IMR-90 (cell line): Measurements from ENCODE around the gene ADAMTSL1. TPM values are rescaled to one million over a fixed set of nuclear protein-coding genes. Genes with fewer than 3 reads are reported as not detected.
A peak's percentile ranks its signal among the peaks of the same experiment; 100 is the strongest.

Experiments
- ATAC-seq: fragments of 200-7000 bp; cut with Tn5 transposase; 2 replicates; pipeline ENCODE4 v1.9.1; 2020; ENCODE audit warnings: low read depth, mild to moderate bottlenecking, moderate library complexity
- BruUV-seq: library from RNA; stranded (reverse); fragments of 400-500 nt; replicated peaks from 2 replicates; lab custom pipeline; 2021; lab: Mats Ljungman, UMichigan
- CTCF ChIA-PET: fragments of 300-600 bp; formaldehyde crosslinking; extraction: SDS; loops from one replicate; lab custom pipeline; 2021; ENCODE audit warnings: antibody characterized with exemption; lab: Yijun Ruan, JAX
- POLR2A ChIA-PET: fragments of 300-600 bp; sonication (Branson Sonifier 250); formaldehyde crosslinking; loops from one replicate; lab custom pipeline; 2022; ENCODE audit warnings: antibody characterized with exemption; ENCODE audit not compliant: unreplicated experiment; lab: Charles Lee
- DNase-seq: peaks from one replicate; pipeline ENCODE4 v3.0.0; 2013
- H2AFZ ChIP-seq: replicated peaks from 2 replicates; pipeline ENCODE3; 2013; ENCODE audit warnings: low read length, mild to moderate bottlenecking; ENCODE audit not compliant: poor library complexity
- H2AK5ac ChIP-seq: 2 replicates; pipeline ENCODE4 v1.6.1; 2013; ENCODE audit warnings: low read depth, low read length, inconsistent platforms
- H2AK9ac ChIP-seq: replicated peaks from 2 replicates; pipeline ENCODE3; 2013; ENCODE audit warnings: mild to moderate bottlenecking, low read depth, low read length, moderate library complexity; ENCODE audit not compliant: poor library complexity
- H2BK120ac ChIP-seq: 2 replicates; pipeline ENCODE4 v1.6.1; 2013; ENCODE audit warnings: low read depth, low read length, inconsistent platforms
- H2BK15ac ChIP-seq: 3 replicates; pipeline ENCODE4 v1.6.1; 2013; ENCODE audit warnings: low read depth, low read length, inconsistent platforms
- H2BK20ac ChIP-seq: 2 replicates; pipeline ENCODE4 v1.6.1; 2013; ENCODE audit warnings: low read depth, mild to moderate bottlenecking, inconsistent platforms, low read length, moderate library complexity
- H2BK5ac ChIP-seq: 2 replicates; pipeline ENCODE4 v1.6.1; 2013; ENCODE audit warnings: mild to moderate bottlenecking, low read depth, low read length, inconsistent platforms; ENCODE audit not compliant: poor library complexity, severe bottlenecking
- H3K14ac ChIP-seq: replicated peaks from 2 replicates; pipeline ENCODE4 v1.6.1; 2013; ENCODE audit warnings: low read depth, low read length, inconsistent platforms
- H3K18ac ChIP-seq: 2 replicates; pipeline ENCODE4 v1.6.1; 2013; ENCODE audit warnings: low read depth, low read length, control low read depth
- H3K23ac ChIP-seq: 2 replicates; pipeline ENCODE4 v1.6.1; 2013; ENCODE audit warnings: low read depth, low read length, inconsistent platforms
- H3K27ac ChIP-seq: 2 replicates; pipeline ENCODE4 v1.5.1; 2013; ENCODE audit warnings: mild to moderate bottlenecking, control low read depth, low read length; ENCODE audit not compliant: insufficient read depth
- H3K27me3 ChIP-seq: 2 replicates; pipeline ENCODE4 v1.6.1; 2013; ENCODE audit warnings: low read length; ENCODE audit not compliant: control insufficient read depth, insufficient read depth
- H3K36me3 ChIP-seq: 2 replicates; pipeline ENCODE4 v1.6.1; 2013; ENCODE audit warnings: low read length, mixed read lengths; ENCODE audit not compliant: control insufficient read depth, insufficient read depth
- H3K4ac ChIP-seq: 2 replicates; pipeline ENCODE4 v1.6.1; 2013; ENCODE audit warnings: low read depth, low read length, inconsistent platforms
- H3K4me1 ChIP-seq: 2 replicates; pipeline ENCODE4 v1.6.1; 2013; ENCODE audit warnings: low read length, mixed read lengths; ENCODE audit not compliant: control insufficient read depth, insufficient read depth
- H3K4me2 ChIP-seq: 2 replicates; pipeline ENCODE4 v1.6.1; 2013; ENCODE audit warnings: low read depth, mild to moderate bottlenecking, control low read depth, low read length, moderate library complexity
- H3K4me3 ChIP-seq: 2 replicates; pipeline ENCODE4 v1.5.1; 2013; ENCODE audit warnings: low read depth, mild to moderate bottlenecking, control low read depth, low read length, moderate library complexity; ENCODE audit not compliant: insufficient read depth
- H3K56ac ChIP-seq: 2 replicates; pipeline ENCODE4 v1.6.1; 2013; ENCODE audit warnings: low read length, inconsistent platforms; ENCODE audit not compliant: insufficient read depth; ENCODE audit errors: extremely low read depth
- H3K79me1 ChIP-seq, 2 experiments: 2 replicates each; pipeline ENCODE4 v1.6.1; 2013; ENCODE audit warnings: low read length in 2 of 2, inconsistent platforms in 1 of 2, low read depth in 1 of 2
- H3K9ac ChIP-seq: 2 replicates; pipeline ENCODE4 v1.6.1; 2013; ENCODE audit warnings: low read depth, low read length, control low read depth
- H3K9me1 ChIP-seq: 2 replicates; pipeline ENCODE4 v1.6.1; 2013; ENCODE audit warnings: low read length, inconsistent platforms; ENCODE audit not compliant: insufficient read depth
- H3K9me3 ChIP-seq: 2 replicates; pipeline ENCODE4 v1.6.1; 2013; ENCODE audit warnings: low read length; ENCODE audit not compliant: control insufficient read depth, insufficient read depth
- H4K20me1 ChIP-seq: 2 replicates; pipeline ENCODE4 v1.6.1; 2013; ENCODE audit warnings: low read length, inconsistent platforms; ENCODE audit not compliant: insufficient read depth
- H4K5ac ChIP-seq: 2 replicates; pipeline ENCODE4 v1.6.1; 2013; ENCODE audit warnings: mild to moderate bottlenecking, low read depth, low read length, control low read depth
- H4K8ac ChIP-seq, 2 experiments: 2 replicates each; pipeline ENCODE4 v1.6.1; 2013; ENCODE audit warnings: low read depth in 2 of 2, low read length in 2 of 2, control low read depth in 1 of 2, inconsistent platforms in 1 of 2
- H4K91ac ChIP-seq: 2 replicates; pipeline ENCODE4 v1.6.1; 2013; ENCODE audit warnings: low read depth, low read length, inconsistent platforms; ENCODE audit not compliant: insufficient read depth
- BHLHE40 ChIP-seq: fragments of 150-350 bp; IDR thresholded peaks from 2 replicates; pipeline ENCODE4 v1.6.1; 2016; ENCODE audit warnings: mild to moderate bottlenecking, low read depth, low read length
- CHD1 ChIP-seq: IDR thresholded peaks from 2 replicates; pipeline ENCODE4 v1.6.1; 2012; ENCODE audit warnings: low read depth, low read length, improper control_type of control experiment
- CTCF ChIP-seq: conservative IDR thresholded peaks from 2 replicates; pipeline ENCODE4 v1.5.1; 2012; ENCODE audit warnings: mild to moderate bottlenecking, low read depth, low read length, improper control_type of control experiment
- ELK1 ChIP-seq: fragments of 150-350 bp; IDR thresholded peaks from 2 replicates; pipeline ENCODE4 v1.6.1; 2016; ENCODE audit warnings: low read depth, mild to moderate bottlenecking, low read length, moderate library complexity, borderline replicate concordance
- MAFK ChIP-seq: IDR thresholded peaks from 2 replicates; pipeline ENCODE4 v1.6.1; 2012; ENCODE audit warnings: low read depth, low read length, improper control_type of control experiment
- MAZ ChIP-seq: IDR thresholded peaks from 2 replicates; pipeline ENCODE4 v1.6.1; 2012; ENCODE audit warnings: low read depth, mild to moderate bottlenecking, low read length, improper control_type of control experiment, moderate library complexity, borderline replicate concordance
- MXI1 ChIP-seq: IDR thresholded peaks from 2 replicates; pipeline ENCODE4 v1.6.1; 2012; ENCODE audit warnings: low read depth, mild to moderate bottlenecking, low read length, moderate library complexity, borderline replicate concordance
- NFE2L2 ChIP-seq: fragments of 150-350 bp; IDR thresholded peaks from 2 replicates; pipeline ENCODE4 v1.6.1; 2016; ENCODE audit warnings: low read depth, mild to moderate bottlenecking, low read length
- RAD21 ChIP-seq: IDR thresholded peaks from 2 replicates; pipeline ENCODE4 v1.6.1; 2012; ENCODE audit warnings: low read length, improper control_type of control experiment
- SMC3 ChIP-seq: fragments of 150-350 bp; IDR thresholded peaks from 2 replicates; pipeline ENCODE4 v1.6.1; 2016; ENCODE audit warnings: low read depth, mild to moderate bottlenecking, antibody characterized with exemption, low read length, moderate library complexity
- whole genome bisulfite sequencing, 2 experiments: methylation state at CpG; one replicate each; pipeline versions ENCODE4 v1.1.5 to v1.1.7; 2013; ENCODE audit warnings: missing lambda C conversion rate in 2 of 2; ENCODE audit not compliant: insufficient read length in 1 of 2; ENCODE audit errors: extremely low coverage in 2 of 2; 5-methylcytosine and 5-hydroxymethylcytosine counted together
- dilution Hi-C: fragments of 300-500 bp; cut with HindIII; formaldehyde crosslinking; loops from one replicate; pipeline ENCODE4 v1.14.3; 2018; ENCODE audit warnings: low sequenced_read_pairs; ENCODE audit not compliant: unreplicated experiment
- in situ Hi-C: fragments of 300-500 bp; cut with MboI; formaldehyde crosslinking; loops from 3 replicates; pipeline ENCODE4 v1.14.3; 2019; ENCODE audit warnings: low sequenced_read_pairs, inconsistent platforms, mixed read lengths
- intact Hi-C: fragments of 100-400 bp; cut with micrococcal nuclease; formaldehyde crosslinking; loops from 2 replicates; pipeline ENCODE4 v1.10.0; 2022
- polyA plus RNA-seq, 3 experiments: library from polyadenylated mRNA; depleted of rRNA; stranded (reverse); fragments of >200 nt; gene quantifications; 2 replicates each; pipeline ENCODE4 v1.2.3, GENCODE V29; 2012; ENCODE audit warnings: low replicate concordance in 1 of 3
- total RNA-seq: library from RNA; depleted of rRNA; stranded (reverse); fragments of >200 nt; gene quantifications from 2 replicates; pipeline ENCODE4 v1.2.3, GENCODE V29; 2012

The ADAMTSL1 gene
- total and polyA plus RNA-seq, 2 of the 4 experiments (the other 2 are of a cell fraction): 38.2 to 62.2 TPM

GRCh38 chr9:18861609-18862544 lies 387.9 kb downstream of the ADAMTSL1 start:
- peak overlapping the region; percentile 33; the same call in 1 of the 2 replicates for H3K18ac ChIP-seq
- no peak overlapping the region for H2BK5ac ChIP-seq
- 0 out of 2 replicates have a peak, but pooled peaks have one; percentile 22 for TF ChIP-seq CTCF
- no peak for TF ChIP-seq MAZ
- TF ChIP-seq BHLHE40: no peak
- no peak for TF ChIP-seq NFE2L2
- TF ChIP-seq RAD21: 0 out of 2 replicates have a peak, but pooled peaks have one; percentile 15
- no peak for TF ChIP-seq ELK1
- TF ChIP-seq MAFK: no peak
- no peak for TF ChIP-seq CHD1
- TF ChIP-seq SMC3: no peak
- TF ChIP-seq MXI1: no peak
- no peaks in the 10 kb centered on the region for H4K20me1 ChIP-seq
- H3K23ac ChIP-seq: no peak overlapping the region
- intact Hi-C loops (no loop called here), in situ Hi-C loops (no loop called here), dilution Hi-C loops (no loop called here)
- no peak overlapping the region for H4K8ac ChIP-seq
- no peaks in the 10 kb centered on the region for H3K27me3 ChIP-seq
- H2BK120ac ChIP-seq: no peak overlapping the region
- H3K4me2 ChIP-seq: no peak overlapping the region; the same call in 1 of the 2 replicates
- no peak overlapping the region for H2AK5ac ChIP-seq
- no peak overlapping the region for H3K56ac ChIP-seq
- H3K36me3 ChIP-seq: no peaks in the 10 kb centered on the region
- DNase-seq (peak; percentile 44), ATAC-seq (peak; percentile 75)
- H3K4me1 ChIP-seq: peaks cover 4% of the 10 kb centered on the region; the same call in 1 of the 2 replicates
- no peak overlapping the region for H4K5ac ChIP-seq
- no peak overlapping the region for H3K4ac ChIP-seq
- H3K4me3 ChIP-seq: no peak overlapping the region
- H2BK20ac ChIP-seq: no peak overlapping the region
- H3K9me1 ChIP-seq: no peaks in the 10 kb centered on the region
- no peak overlapping the region for H3K9ac ChIP-seq
- H3K27ac ChIP-seq: no peak overlapping the region
- no peak overlapping the region for H2BK15ac ChIP-seq
- no peaks in the 10 kb centered on the region for H3K79me1 ChIP-seq
- no TSS peak for BruUV-seq
- no peak overlapping the region for H3K14ac ChIP-seq
- no peak overlapping the region for H4K91ac ChIP-seq
- ChIA-PET POLR2A (no interaction called here), CTCF (interaction anchor here (0.5 kb wide), 1 partner anchor 606 kb away, joined by 3 read pairs; no protein-coding TSS in a partner anchor)
- no CpG with 5 or more reads among the region's 14 CpGs for WGBS, 2 experiments
- H2AFZ ChIP-seq: peak overlapping the region; percentile 9
- no peak overlapping the region for H2AK9ac ChIP-seq
- H3K9me3 ChIP-seq: no peaks in the 10 kb centered on the region
